Mesendoderm (in vitro differentiated cells): Measurements from ENCODE around the gene LGALS3.

Source experiments
- DNase-seq: peaks from one replicate; pipeline ENCODE4 v3.0.0; 2013
- H2AK5ac ChIP-seq: 2 replicates; pipeline ENCODE4 v1.6.1; 2013; ENCODE audit warnings: low read length, inconsistent platforms
- H2BK120ac ChIP-seq: 2 replicates; pipeline ENCODE4 v1.6.1; 2013; ENCODE audit warnings: low read depth, mild to moderate bottlenecking, low read length, moderate library complexity, mixed read lengths
- H2BK15ac ChIP-seq: replicated peaks from 2 replicates; pipeline ENCODE4 v1.6.1; 2013; ENCODE audit warnings: low read depth, mild to moderate bottlenecking, moderate library complexity
- H2BK5ac ChIP-seq: 2 replicates; pipeline ENCODE4 v1.6.1; 2013; ENCODE audit warnings: low read length, inconsistent platforms
- H3K18ac ChIP-seq: 2 replicates; pipeline ENCODE4 v1.6.1; 2013; ENCODE audit warnings: mild to moderate bottlenecking, low read length, mixed read lengths
- H3K23ac ChIP-seq: one replicate; pipeline ENCODE4 v1.6.1; 2013; ENCODE audit warnings: low read length
- H3K27ac ChIP-seq: 2 replicates; pipeline ENCODE4 v1.5.1; 2013; ENCODE audit warnings: low read depth, mild to moderate bottlenecking, inconsistent platforms, low read length, moderate library complexity
- H3K27me3 ChIP-seq: 2 replicates; pipeline ENCODE4 v1.6.1; 2013; ENCODE audit warnings: low read length, control low read depth, mild to moderate bottlenecking, inconsistent platforms; ENCODE audit not compliant: insufficient read depth, poor library complexity
- H3K36me3 ChIP-seq: 2 replicates; pipeline ENCODE4 v1.6.1; 2013; ENCODE audit warnings: low read length, inconsistent platforms; ENCODE audit not compliant: control insufficient read depth, insufficient read depth
- H3K4ac ChIP-seq: one replicate; pipeline ENCODE4 v1.6.1; 2013; ENCODE audit warnings: low read depth, mild to moderate bottlenecking, low read length, moderate library complexity
- H3K4me1 ChIP-seq: 2 replicates; pipeline ENCODE4 v1.6.1; 2013; ENCODE audit warnings: low read depth, low read length, inconsistent platforms; ENCODE audit not compliant: control insufficient read depth
- H3K4me2 ChIP-seq: 2 replicates; pipeline ENCODE4 v1.6.1; 2013; ENCODE audit warnings: low read length
- H3K4me3 ChIP-seq: 2 replicates; pipeline ENCODE4 v1.5.1; 2013; ENCODE audit warnings: mild to moderate bottlenecking, low read length
- H3K56ac ChIP-seq: one replicate; pipeline ENCODE4 v1.6.1; 2013; ENCODE audit warnings: low read length
- H3K79me1 ChIP-seq: 2 replicates; pipeline ENCODE4 v1.6.1; 2013; ENCODE audit warnings: low read length, inconsistent platforms
- H3K79me2 ChIP-seq: 2 replicates; pipeline ENCODE4 v1.6.1; 2013; ENCODE audit warnings: mild to moderate bottlenecking, low read length; ENCODE audit not compliant: control insufficient read depth, insufficient read depth
- H3K9ac ChIP-seq: 2 replicates; pipeline ENCODE4 v1.6.1; 2013; ENCODE audit warnings: low read length, inconsistent platforms
- H4K5ac ChIP-seq: one replicate; pipeline ENCODE4 v1.6.1; 2013; ENCODE audit warnings: low read length
- H4K8ac ChIP-seq: one replicate; pipeline ENCODE4 v1.6.1; 2013; ENCODE audit warnings: low read depth, mild to moderate bottlenecking, control low read depth, low read length, moderate library complexity
- WGBS: extraction: QIAGEN DNeasy Blood & Tissue Kit; methylation state at CpG from one replicate; pipeline ENCODE4 v1.1.7; 2013; ENCODE audit warnings: low lambda C conversion rate, missing lambda C conversion rate; ENCODE audit not compliant: insufficient coverage; ENCODE audit errors: extremely low coverage; 5-methylcytosine and 5-hydroxymethylcytosine counted together

The LGALS3 gene

DNA sequence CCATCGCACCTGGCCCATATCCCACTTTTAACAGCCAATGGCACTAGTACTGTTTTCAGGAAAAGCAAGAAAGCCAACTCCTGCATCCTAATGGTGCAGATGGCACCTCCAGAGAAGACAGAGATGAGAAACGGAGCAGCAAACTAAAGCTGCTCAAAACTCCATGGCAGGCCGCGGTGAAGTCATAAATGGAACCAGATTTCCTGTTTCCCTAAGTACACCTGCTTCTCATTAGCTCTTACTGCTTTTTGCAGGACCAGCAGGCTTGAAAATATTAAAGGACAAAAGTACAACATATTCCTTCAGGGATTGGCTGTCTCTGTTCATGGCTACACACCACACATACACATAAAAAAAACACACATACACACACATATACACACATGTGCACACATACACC is 36.7 kb upstream of the LGALS3 start:
- Histone ChIP-seq H2AK5ac (no peak overlapping the region), H3K56ac (no peak overlapping the region), H2BK5ac (no peak overlapping the region), H3K79me1 (no peaks in the 10 kb centered on the region), H3K4ac (no peak overlapping the region), H4K8ac (no peak overlapping the region), H3K4me1 (no peaks in the 10 kb centered on the region), H3K79me2 (no peaks in the 10 kb centered on the region), H2BK120ac (no peak overlapping the region), H4K5ac (no peak overlapping the region), H3K23ac (no peak overlapping the region), H3K4me2 (no peak overlapping the region), H3K27ac (no peak overlapping the region), H3K9ac (no peak overlapping the region), H3K36me3 (no peaks in the 10 kb centered on the region), H2BK15ac (no peak overlapping the region), H3K4me3 (no peak overlapping the region), H3K18ac (no peak overlapping the region), H3K27me3 (no peaks in the 10 kb centered on the region)
- no peak for DNase-seq
- no CpG with 5 or more reads among the region's 4 CpGs for WGBS

DNA sequence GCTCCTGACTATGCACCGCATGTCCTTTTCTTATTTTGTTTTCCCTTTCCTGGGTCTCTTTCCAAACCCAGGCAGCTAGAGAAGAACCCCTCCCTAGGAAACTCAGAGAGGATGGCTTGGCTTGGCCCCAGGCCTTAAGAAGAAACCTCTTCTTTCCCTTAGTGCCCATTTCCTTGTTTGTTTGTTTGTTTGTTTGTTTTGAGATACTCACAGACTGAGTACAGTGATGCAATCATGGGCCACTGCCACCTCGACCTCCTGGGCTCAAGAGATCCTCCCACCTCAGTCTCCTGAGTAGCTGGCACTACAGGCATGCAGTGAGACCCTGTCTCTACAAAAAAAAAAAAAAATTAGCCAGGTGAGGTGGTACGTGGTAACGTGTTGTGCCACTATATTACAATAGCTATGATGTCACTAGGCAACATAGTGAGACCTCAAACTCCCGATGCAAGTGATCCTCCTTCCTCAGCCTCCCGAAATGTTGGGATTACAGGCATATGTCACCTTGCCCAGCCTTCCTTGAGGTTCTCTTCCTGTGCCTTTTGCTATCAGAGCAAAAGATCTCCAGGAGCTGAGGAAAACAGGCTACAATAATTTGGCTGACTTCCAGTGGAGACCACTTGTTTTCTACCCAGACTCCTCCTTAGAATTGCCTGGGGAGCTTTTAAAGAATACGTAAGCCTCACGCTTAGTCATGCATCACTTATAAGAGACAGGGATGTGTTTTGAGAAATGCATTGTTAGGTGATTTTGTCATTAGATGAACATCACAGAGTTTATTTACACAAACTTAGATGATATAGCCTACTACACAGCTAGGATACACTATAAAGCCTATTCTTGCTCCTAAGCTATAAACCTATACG is 34.5 kb upstream of the LGALS3 start:
- H3K4me2 ChIP-seq: no peak overlapping the region
- H2AK5ac ChIP-seq: no peak overlapping the region
- no peak overlapping the region for H3K18ac ChIP-seq
- DNase-seq: peak; percentile 49
- H4K8ac ChIP-seq: no peak overlapping the region
- no peak overlapping the region for H3K56ac ChIP-seq
- H3K27ac ChIP-seq: no peak overlapping the region
- H3K4me3 ChIP-seq: no peak overlapping the region
- H3K4ac ChIP-seq: no peak overlapping the region
- no CpG with 5 or more reads among the region's 9 CpGs for WGBS
- no peak overlapping the region for H4K5ac ChIP-seq
- H3K79me1 ChIP-seq: no peaks in the 10 kb centered on the region
- no peak overlapping the region for H2BK5ac ChIP-seq
- H3K9ac ChIP-seq: no peak overlapping the region
- no peak overlapping the region for H2BK120ac ChIP-seq
- no peaks in the 10 kb centered on the region for H3K4me1 ChIP-seq
- H3K36me3 ChIP-seq: no peaks in the 10 kb centered on the region
- no peaks in the 10 kb centered on the region for H3K27me3 ChIP-seq
- no peaks in the 10 kb centered on the region for H3K79me2 ChIP-seq
- H2BK15ac ChIP-seq: no peak overlapping the region
- H3K23ac ChIP-seq: no peak overlapping the region

DNA sequence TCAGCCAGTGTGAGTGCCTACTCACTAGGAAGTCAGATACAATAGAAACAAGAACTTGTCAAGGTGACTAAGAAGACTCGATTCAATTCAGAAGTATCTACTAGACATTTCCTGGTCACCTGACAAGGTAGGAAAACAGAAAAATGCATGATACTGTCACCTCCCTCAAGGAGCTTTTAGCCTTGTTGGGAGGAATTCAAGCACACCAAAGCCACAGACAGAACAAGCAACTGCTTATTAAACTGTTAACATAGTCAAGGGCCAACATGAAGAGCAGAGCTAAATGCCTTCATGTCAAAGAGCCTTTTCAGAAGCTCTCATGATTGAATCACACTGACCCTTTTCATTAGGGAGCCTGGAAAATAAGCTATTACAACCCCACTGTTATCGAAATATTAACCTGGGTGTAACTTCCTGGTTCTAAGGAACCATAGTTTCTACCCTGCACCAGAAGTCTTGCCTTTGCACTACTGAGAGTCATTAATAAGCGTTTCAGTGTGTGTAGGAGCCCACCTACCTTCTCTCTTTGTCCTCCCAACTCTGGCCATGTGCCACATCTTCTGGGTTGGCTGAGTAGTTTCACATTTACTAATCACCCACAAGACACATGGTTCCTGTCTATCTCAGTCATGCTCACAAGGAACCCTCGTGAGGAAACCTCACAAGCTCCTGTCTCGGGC is 31.0 kb upstream of the LGALS3 start:
- no peaks in the 10 kb centered on the region for H3K79me1 ChIP-seq
- H4K8ac ChIP-seq: no peak overlapping the region
- no peak overlapping the region for H4K5ac ChIP-seq
- no peak overlapping the region for H3K56ac ChIP-seq
- H3K36me3 ChIP-seq: no peaks in the 10 kb centered on the region
- DNase-seq: no peak
- WGBS: no CpG with 5 or more reads among the region's 5 CpGs
- H3K4me3 ChIP-seq: no peak overlapping the region
- no peak overlapping the region for H3K9ac ChIP-seq
- H2BK5ac ChIP-seq: no peak overlapping the region
- H3K23ac ChIP-seq: no peak overlapping the region
- no peaks in the 10 kb centered on the region for H3K27me3 ChIP-seq
- H2BK120ac ChIP-seq: no peak overlapping the region
- no peak overlapping the region for H3K27ac ChIP-seq
- H3K4me2 ChIP-seq: no peak overlapping the region
- H3K4ac ChIP-seq: no peak overlapping the region
- no peak overlapping the region for H3K18ac ChIP-seq
- no peak overlapping the region for H2BK15ac ChIP-seq
- H3K79me2 ChIP-seq: no peaks in the 10 kb centered on the region
- peaks cover 3% of the 10 kb centered on the region for H3K4me1 ChIP-seq
- no peak overlapping the region for H2AK5ac ChIP-seq

DNA sequence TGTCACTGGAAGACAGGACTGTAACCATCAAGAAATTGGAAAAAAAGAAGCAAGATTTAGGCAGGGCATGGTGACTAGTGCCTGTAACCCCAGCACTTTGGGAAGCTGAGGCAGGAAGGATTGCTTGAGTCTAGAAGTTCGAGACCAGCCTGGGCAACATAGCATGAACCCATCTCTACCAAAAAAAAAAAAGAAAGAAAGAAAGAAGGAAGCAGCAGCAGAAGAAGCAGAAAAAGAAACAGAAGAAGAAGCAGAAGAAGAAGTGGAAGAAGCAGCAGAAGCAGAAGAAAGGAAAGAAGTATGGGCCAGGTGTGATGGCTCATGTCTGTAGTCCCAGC is 30.5 kb upstream of the LGALS3 start:
- H3K79me1 ChIP-seq: no peaks in the 10 kb centered on the region
- no CpG with 5 or more reads among the region's 1 CpG for WGBS
- H3K4me3 ChIP-seq: no peak overlapping the region
- H3K27ac ChIP-seq: no peak overlapping the region
- H3K56ac ChIP-seq: no peak overlapping the region
- DNase-seq: no peak
- H3K18ac ChIP-seq: no peak overlapping the region
- no peak overlapping the region for H2BK15ac ChIP-seq
- no peak overlapping the region for H3K9ac ChIP-seq
- H3K79me2 ChIP-seq: no peaks in the 10 kb centered on the region
- no peaks in the 10 kb centered on the region for H3K27me3 ChIP-seq
- H3K4me2 ChIP-seq: no peak overlapping the region
- no peak overlapping the region for H4K8ac ChIP-seq
- H3K4ac ChIP-seq: no peak overlapping the region
- H2BK5ac ChIP-seq: no peak overlapping the region
- no peak overlapping the region for H2BK120ac ChIP-seq
- H4K5ac ChIP-seq: no peak overlapping the region
- no peak overlapping the region for H3K23ac ChIP-seq
- no peaks in the 10 kb centered on the region for H3K36me3 ChIP-seq
- peaks cover 7% of the 10 kb centered on the region for H3K4me1 ChIP-seq
- H2AK5ac ChIP-seq: no peak overlapping the region

DNA sequence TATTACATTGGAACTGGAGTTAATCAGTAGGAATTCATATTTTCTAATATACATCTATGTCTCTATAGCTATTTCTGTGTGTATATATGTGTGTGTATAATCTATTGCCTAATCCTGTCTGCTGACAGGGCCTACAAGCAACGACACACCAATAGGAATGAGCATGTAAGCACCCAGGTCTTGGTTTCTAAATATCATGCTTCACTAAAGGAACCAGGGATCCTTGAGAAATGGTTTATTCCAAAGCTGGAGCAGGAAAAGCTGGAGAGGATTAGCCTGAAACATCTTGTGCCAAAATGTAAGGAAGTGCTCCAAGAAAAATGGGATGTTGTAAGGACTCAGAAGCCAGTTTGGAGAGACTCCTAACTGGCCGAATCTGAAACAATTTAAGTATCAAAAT is 29.3 kb upstream of the LGALS3 start:
- WGBS: no CpG with 5 or more reads among the region's 2 CpGs
- H3K27ac ChIP-seq: no peak overlapping the region

More for the DNA sequence above, 29.3 kb upstream of the LGALS3 start:
- Histone ChIP-seq H2BK15ac (no peak overlapping the region), H3K79me1 (no peaks in the 10 kb centered on the region), H4K5ac (no peak overlapping the region), H2BK120ac (no peak overlapping the region), H3K4me1 (peaks cover 7% of the 10 kb centered on the region), H3K23ac (no peak overlapping the region), H3K4ac (no peak overlapping the region), H2AK5ac (no peak overlapping the region), H3K27me3 (no peaks in the 10 kb centered on the region), H3K79me2 (no peaks in the 10 kb centered on the region), H2BK5ac (no peak overlapping the region), H3K4me3 (no peak overlapping the region), H3K56ac (no peak overlapping the region), H3K4me2 (no peak overlapping the region), H3K18ac (no peak overlapping the region), H3K36me3 (no peaks in the 10 kb centered on the region), H4K8ac (no peak overlapping the region), H3K9ac (no peak overlapping the region)
- DNase-seq: no peak
